NCI-H1694 treated with DMSO at 0.1 percent for 48 hours (cell line): ENCODE data around the gene PAK4.

Experiments
- DNase-seq: peaks from one replicate; lab custom pipeline; 2025; lab: John Stamatoyannopoulos, UW

Gene PAK4

DNA sequence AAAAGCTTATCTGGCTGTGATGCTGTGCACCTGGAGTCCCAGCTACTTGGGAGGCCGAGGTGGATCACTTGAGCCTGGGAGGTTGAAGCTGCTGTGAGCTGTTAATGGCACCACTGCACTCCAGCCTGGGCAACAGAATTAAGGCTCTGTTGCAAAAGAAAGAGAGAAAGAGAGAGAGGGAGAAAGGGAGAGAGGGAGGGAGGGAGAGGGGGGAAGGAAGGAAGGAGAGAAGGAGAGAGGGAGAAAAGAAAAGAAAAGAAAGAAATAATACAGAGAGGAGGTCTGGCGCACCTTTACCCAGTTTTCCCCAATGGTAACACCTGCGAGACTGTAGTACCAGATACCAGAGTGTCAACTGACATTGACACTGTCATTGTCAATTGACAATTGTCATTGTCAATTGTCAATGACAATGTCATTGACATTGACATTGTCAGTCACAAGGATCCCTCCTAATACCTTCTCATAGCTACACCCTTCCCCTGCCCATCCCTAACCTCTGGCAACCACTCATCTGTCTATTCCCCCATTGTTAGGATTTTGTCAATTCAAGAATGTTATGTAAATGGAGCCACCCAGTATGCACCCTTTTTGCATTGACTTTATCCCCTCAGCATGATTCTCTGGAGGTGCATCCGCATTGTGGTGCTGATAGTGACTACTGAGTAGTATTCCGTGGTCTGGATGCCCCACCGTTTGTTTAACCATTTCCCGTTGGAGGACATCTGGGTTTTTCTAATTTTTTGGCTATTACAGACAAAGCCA lies 21.3 kb downstream of the PAK4 start:
- no peak for DNase-seq

DNA sequence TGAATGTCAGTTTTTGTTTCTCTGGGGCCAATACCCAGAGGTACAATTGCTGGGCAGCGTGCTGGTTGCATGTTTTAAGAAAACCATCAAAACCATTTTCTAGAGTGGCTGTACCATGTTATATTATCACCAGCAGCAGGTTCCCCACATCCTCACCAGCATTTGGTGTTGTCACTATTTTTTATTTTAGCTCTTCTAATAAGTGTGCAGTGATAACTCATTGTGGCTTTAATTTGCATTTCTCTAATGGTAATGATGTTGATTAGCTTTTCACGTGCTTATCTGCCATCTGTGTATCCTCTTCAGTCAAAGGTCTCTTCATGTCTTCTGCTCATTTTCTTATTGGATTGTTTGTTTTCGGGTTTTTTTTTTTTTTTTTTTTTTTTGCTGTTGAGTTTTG lies 21.9 kb downstream of the PAK4 start:
- no peak for DNase-seq

DNA sequence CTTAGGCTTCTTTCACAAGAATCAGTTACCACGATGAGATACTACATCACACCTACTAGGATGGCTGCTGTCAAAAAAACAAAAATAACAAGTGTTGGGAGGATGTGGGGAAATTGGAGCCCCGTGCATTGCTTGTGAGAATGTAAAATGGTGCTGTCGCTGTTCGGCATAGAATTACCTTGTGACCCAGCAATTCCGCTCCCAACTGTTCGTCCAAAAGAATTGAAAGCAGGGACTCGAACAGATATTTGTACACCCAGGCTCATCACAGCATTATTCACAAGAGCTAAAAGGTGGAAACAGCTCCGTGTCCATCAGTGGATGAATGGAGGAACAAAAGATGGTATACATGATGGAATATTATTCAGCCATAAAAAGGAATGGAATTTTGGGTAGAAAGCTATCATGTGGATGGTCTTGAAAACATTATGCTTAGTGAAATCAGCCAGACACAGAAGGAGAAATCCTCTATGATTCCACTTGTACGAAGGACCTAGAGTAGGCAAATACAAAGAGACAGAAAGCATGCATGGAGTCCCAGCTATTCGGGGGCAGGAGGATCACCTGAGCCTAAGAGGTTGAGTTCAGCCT lies 23.4 kb downstream of the PAK4 start:
- DNase-seq: no peak

DNA sequence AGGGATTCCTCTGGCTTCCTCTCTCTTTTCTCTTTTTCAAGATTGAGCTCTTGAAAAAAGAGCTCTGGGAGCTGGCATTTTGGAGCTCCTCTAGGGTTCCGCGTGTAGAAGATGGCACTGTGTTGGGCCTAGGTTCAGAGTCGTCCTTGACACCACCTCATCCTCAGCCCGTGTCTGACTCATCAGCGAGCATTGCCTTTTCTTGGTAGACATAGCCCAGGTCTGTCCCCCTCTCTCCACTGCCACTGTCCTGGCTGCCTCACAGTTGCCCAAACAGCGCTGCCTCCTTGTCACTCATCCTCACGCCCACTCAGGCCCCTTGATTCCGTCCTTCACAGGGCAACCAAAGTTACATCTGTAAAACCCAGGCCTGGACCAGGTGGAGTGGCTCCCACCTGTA lies 24.6 kb downstream of the PAK4 start:
- no peak for DNase-seq

DNA sequence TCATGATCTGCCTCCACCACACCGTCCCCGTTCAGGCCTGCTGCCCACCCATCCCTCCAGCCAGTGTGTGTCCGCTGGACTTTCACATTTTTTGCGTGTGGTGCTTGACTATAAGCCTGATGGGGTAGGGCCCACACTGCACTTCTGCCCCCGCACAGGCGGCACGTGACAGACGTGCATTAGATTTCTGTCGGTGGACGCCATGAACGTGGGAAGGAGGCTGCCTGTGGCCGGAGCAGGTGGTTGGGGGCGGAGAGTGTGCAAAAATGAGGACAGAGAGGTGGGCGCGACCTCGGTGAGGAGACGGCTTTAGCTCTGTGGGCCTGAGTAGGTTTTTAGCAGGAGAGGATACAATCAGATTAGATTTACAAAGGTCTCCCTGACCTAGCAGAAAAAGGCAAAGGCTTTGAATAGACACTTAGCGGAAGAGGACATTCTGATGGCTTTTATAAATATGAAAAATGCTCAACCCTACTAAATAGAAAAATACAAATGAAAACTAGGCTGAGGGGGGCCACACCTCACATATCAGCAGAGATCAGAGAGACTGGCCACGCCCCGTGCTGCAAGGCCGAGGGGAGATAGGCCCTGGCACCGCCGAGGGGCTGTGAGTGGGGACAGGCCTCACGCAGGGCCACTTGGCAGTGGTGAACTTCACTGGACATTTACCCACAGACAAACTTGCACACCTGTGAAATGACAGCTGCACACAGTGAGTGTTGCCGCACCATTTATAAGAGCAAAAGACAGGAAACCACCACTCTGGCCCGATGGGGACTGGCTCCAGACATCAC lies 25.4 kb downstream of the PAK4 start:
- no peak for DNase-seq

DNA sequence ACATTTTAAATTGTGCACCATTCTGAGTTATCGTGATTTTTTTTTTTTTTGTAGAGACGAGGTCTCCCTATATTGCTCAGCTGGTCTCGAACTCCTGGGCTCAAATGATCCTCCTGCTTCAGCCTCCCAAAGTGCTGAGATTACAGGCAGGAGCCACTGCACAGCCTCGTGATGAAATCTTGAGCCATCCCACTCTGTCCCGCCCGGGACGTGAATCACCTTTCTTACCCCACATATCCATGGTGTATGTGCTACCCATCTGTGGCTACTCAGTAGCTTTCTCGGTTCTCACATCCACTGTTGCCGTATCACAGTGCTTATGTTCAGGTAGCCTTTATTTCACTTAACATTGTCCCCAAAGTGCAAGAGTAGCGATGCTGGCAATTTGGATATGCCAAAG lies 26.5 kb downstream of the PAK4 start:
- DNase-seq: no peak

DNA sequence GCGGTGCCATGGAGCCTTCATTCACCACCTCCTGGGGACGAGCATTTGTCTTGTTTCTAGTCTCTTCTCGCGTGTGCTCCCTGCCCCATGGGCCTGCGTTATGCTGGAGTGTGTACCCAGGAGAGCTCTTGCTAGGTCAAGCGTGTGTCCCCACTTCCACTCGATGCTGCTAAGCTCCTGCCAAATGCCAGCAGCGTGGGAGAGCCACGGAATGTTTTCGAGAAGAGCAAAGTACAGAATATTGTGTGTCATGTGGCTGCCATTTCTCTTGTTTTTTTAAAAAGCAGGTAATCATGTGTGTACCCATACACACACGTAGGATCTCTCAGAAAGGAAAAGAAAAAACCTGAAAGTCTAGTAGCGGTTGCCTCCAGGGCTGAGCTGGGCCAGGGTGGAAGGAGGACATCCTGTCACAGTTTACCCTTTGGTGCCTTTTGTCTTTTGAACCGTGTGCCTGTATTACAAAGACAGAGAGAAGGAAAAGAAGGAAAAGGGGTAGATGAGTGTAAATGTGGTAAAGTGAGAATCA lies 28.6 kb downstream of the PAK4 start:
- no peak for DNase-seq

DNA sequence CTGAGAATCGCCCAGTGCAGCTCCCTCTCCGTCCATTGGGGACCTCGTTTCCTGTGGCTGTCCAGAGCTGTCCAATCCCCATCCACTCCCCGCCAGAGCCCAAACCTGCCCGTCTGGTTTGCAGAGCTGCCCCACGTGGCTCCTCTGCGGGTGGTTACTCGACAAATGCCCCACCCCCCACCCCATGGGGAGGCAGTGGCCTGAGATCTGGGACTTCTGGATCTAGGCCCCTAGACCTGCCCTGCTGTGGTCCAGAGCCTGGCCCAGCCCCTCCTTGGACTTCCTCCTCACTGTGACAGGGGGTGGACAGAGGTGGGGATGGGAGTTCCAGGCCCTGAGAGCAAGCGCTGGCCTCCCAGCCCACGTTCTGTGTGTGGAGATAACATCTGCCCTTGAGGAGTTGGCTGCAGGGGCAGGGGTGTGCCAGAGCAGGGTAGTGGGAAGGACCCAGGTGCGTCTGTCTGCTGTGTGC lies 29.1 kb downstream of the PAK4 start:
- DNase-seq: no peak

DNA sequence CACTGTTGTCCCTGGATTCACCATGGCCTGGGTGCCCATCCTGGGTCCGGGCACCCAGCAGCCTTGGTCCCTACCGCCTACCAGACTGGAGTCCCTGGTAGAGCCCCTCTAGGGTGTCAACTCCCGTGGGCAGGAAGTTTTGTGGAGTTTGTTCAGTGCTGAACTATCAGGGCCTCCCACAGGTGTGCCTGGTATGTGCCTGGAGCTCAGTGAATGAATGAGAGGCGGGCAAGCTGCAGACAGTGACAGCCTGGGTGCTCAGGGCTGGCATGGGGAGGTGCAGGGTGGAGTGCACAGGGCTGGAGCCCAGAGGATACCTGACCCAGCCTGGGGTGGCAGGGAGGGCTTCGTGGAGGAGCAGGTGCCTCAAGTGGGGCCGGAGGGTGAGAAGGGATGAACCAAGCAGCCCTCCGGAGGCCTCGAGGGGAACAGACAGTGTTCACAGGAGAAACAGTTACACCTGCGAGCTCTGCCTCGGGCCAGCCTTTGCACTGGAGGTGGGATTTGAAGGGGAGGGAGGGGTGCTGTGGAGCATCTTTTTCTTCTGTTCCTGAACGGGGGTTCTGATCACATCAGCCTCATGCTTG lies 29.6 kb downstream of the PAK4 start:
- no peak for DNase-seq

DNA sequence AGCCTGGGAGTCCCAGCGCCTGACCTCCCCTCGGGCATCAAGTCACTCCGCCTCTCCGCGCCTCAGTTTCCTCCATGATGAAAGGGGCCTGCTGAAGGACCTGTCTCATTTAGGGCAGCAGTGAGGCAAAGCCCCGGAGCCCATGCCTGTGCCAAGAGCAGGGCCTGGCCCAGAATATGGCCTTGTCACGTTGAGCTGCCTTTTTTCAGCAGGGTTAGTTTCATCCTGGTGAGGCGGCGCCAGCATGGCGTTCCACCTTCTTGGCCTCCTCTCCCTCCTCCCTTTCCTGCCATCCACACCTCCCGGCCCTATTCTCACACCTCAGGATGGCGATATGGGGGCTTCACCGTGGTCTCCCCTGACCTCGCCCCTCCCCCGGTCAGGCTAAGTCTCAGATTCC lies 30.2 kb downstream of the PAK4 start:
- no peak for DNase-seq

DNA sequence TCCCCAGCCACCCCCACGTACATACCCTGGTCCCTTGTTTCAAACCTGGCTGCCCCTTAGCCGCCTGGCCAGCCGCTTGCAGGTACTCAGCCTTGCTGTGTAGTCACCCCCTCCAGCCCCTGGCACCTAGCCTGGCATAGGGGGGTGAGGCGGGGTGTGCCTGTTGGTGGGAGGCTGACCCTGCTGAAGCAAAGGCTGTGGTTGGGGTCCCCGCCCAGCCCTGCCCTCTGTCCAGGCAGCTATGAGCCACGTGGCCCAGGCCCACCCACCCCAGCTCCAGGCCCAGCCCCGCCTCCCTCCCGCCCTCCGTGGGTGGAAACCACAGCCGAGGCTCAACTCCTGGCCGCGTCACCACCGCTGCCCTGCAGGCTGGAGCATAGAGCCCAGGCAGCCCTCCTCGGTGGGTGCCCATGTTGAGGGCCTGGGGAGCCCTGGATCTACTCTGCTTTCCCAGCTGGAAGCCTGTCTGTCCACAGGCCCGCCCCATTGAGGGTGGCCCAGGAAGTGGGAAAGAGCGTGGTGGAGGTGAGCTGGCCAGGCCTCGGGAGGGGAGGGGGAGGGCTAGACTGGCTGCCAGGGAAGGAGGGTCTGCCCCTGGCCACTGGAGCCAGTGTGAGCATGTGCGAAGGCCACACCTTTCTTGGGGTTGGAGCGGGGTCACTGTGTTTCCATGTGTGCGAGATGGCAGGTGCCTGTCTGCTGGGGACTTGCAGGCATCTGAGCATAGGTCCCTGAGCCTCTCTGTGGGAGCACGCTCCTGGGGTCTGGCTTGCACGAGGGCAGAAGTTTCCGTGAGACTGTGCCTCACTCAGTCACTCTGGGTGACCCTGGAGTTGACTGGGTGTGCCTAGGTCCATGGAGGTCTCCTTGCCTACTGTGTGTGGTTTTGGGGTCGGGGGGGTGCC lies 31.0 kb downstream of the PAK4 start:
- no peak for DNase-seq

DNA sequence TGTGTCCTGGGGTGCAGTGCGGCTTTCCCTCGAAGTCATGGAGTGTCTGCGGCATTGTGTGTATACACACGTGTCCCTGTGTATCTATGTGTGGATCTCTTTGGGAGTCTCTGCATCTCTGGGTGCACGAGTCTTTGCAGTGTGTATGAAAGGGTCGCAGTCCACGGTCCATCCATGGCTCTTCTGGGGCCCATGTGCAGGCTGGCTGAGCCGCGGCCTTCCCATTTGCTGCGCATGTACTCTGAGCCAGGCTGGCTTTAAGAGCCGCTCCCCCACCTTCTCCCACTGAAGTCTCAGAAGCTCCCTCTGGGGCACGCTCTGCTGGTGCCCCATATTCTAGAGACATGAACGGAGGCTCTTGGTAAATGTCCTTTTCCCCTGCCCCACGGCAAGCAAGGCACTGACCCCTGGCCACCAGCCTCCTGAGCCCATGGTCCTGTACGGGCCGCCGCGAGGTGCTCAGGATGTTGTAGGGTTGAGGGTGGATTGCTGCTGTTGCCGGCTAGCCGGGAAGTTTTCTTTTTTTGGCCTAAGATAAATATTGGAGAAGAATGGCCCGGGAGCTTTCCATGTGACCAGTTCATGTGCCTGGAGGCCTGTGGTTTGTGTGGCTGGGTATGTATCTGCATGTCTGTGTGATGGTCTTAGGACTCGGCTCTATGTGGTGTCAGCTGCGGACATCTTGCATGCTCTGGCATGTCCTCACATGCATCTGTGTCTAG lies 31.9 kb downstream of the PAK4 start:
- no peak for DNase-seq

DNA sequence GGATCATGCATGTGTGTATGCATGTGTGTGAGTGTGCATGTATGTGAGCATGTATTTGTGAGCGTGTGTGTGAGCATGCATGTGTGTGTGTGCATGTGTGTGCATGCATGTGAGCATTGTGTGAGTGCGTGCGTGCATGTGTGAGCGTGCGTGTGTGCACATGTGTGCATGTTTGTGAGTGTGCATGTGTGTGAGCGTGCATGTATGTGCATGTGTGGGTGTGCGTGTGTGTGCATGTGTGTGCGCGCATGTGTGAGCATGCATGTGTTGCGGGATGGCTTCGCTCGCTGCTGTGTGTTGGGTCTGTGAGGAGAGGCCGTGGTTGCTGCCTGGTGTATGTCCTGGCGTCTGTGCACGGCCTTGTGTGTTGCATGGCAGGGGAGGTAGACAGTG lies 32.4 kb downstream of the PAK4 start:
- no peak for DNase-seq

DNA sequence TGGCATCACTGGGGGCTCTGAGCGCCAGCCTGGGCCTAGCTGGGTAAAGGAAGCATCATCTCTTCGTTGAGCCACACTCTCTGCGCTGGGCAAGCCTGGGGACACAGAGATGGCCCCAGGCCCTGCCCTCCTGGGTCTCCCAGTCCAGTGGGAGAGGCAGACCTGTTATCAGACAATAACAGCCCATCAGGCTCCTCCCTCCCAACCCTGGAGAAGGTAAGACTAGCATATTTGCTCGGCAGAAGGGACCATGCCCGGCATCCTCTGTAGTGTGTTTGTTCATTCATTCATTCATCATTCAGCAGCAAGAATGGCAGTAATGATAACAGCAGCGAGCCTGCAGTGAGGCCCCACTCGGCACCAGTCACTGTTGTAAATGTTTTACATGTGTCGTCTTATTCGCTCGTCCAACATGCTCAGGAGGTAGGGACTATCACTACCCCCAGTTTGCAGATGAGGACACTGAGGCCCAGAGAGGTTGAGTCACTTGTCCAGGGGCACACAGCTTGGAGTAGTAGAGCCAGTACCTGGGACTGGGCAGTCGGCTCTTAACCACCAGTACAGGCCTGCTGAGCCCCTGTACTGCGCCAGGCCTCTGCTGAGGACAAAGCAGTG lies 33.2 kb downstream of the PAK4 start:
- DNase-seq: no peak

DNA sequence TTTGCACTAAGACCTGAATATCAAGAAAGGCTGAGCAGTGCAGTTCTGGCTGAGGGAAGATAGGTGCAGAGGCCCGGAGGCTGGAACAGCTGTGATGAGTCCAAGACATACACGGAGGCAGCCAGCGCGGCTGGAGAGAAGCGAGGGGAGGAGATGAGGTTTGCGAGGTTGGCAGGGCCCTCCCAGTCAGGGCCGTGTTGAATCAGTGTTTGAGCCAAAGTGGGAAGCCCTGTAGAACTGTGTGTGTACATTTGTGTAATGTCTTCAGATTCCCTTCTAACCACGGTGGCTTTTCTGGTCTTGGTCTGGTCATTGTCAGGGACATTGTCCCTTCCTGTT lies 34.9 kb downstream of the PAK4 start:
- DNase-seq: no peak

DNA sequence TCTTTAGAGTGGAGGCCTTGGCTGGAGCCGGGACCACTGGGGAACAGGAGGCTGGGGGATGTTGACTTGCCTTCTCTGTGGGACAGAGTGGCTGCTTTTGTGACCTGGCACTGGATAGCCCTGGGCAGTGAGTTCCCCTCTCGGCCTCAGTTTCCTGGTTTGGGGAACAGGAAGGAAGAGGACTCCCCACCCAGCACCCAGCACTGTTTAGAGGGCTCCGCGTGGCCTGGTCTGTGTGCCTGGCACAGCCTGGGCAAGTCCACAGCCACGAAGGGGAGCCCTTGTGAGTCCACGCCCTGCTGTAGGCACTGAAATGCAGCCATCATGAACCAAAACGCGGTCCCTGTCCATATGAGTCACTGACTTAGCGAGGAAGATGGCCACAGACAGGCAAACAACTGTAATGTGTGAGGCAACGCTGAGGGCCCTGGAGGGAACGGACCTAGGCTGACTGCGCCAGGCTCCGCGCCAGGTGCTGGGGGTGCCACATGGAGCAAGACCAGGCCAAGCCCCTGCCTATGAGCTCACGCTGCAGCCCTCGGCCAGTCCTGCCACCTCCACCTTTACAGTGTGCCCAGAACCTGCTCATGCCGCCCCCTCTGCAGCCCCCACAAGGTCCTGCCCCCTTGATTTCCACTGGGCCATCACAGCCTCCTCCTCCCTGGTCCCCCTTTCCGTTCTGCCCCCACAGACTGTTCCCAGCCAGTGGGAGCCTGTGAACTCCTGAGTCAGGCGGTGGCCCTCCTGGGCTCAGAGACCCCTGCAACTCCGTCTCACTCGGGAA lies 35.5 kb downstream of the PAK4 start:
- no peak for DNase-seq

DNA sequence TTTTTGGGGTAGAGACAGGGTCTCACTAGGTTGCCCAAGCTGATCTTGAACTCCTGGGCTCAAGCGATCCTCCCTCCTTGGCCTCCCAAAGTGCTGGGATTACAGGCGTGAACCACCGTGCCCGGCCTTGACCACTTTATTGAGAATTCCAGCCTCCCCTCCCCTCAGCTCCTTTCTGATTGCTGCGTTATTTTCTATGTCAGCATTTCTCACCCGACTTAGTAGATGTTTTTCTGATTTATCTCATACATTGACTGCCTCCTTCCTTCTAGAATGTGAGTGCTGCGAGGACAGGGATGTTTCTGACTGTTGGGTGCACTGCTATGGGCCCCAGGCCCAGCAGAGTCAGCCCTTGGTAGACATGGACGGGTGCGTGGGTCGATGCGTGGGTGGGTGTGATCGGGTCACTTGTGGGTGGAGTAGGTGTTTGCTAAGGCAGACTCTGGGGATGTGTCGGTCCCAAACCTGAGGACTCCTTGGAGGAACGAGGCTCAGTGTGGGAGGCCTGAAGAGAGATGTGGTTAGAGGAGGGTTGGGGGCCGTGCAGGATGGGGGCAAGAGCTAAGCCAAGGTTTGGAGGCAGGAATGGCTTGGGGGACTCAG lies 37.0 kb downstream of the PAK4 start:
- no peak for DNase-seq

DNA sequence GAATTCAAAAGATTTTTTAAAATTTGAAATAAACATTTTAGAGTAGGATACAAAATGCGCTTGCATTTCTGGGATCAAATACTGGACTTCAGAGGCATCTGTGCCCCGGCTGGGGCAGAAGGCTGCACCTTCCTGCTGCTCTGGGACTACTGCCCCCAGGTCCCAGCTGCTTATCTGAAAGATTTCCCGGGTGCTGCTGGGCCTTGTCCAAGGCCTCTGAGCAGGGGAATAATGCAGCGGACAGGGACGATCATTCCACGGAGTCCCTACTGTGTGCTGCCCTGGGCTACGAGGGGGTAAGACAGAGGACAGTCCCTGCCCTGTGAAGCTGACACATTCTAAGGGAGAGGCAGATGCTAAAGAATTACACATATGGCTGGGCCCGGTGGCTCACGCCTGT lies 38.0 kb downstream of the PAK4 start:
- no peak for DNase-seq

DNA sequence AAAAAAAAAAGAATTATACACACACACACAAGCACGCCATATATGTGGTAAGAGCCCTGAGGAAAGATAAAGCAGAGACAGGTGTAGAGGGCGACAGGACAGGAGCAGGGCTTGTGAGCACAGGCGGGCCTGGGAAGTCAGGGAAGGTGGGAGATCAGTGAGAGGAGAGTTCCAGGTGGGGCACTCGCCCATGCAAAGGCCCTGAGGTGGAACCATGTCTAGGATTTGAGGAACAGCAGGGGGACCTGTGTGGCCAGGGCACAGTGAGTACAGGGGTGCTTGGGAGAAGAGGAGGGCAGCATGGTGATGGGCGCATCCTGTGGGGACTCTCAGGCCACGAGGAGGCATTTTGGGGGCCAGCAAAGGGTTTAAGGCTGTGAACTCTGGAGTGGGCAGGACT lies 38.7 kb downstream of the PAK4 start:
- no peak for DNase-seq
